Measurements from ENCODE around the gene RARRES2.
"Not testable (repeated sequence)": the region's sequence is repeated elsewhere in the genome, so short reads cannot be mapped to it uniquely, and the experiment has no call there.

The RARRES2 gene

GRCh38 chr7:150388709-150389531, 47.5 kb upstream of the RARRES2 start (continued):
- no peak for TF ChIP-seq TSHZ2 (CRISPR knock-in tag; IDR thresholded peaks at IDR 0.05)
- TF ChIP-seq BACH2 (CRISPR knock-in tag; IDR thresholded peaks at IDR 0.05; ENCODE audit: borderline replicate concordance): no peak
- TF ChIP-seq PPARA (CRISPR knock-in tag; IDR thresholded peaks at IDR 0.05; ENCODE audit: borderline replicate concordance): no peak
- TF ChIP-seq CREB5 (CRISPR knock-in tag; IDR thresholded peaks at IDR 0.05; ENCODE audit: low read depth): no peak

- ATAC-seq: no peak
- TF ChIP-seq ZFP30 (CRISPR knock-in tag; IDR thresholded peaks at IDR 0.05) (no peak), ISL1 (CRISPR knock-in tag; IDR thresholded peaks at IDR 0.05) (no peak), TSHZ2 (CRISPR knock-in tag; IDR thresholded peaks at IDR 0.05) (no peak), TCF4 (CRISPR knock-in tag; IDR thresholded peaks at IDR 0.05; ENCODE audit: borderline replicate concordance) (no peak), PPARA (CRISPR knock-in tag; IDR thresholded peaks at IDR 0.05; ENCODE audit: borderline replicate concordance) (no peak), TOX (CRISPR knock-in tag; IDR thresholded peaks at IDR 0.05; ENCODE audit: borderline replicate concordance) (no peak), BACH2 (CRISPR knock-in tag; IDR thresholded peaks at IDR 0.05; ENCODE audit: borderline replicate concordance) (no peak), ZC3H10 (CRISPR knock-in tag; IDR thresholded peaks at IDR 0.05) (no peak), ARNTL (CRISPR knock-in tag; IDR thresholded peaks at IDR 0.05; ENCODE audit: borderline replicate concordance, low read depth) (no peak), CREB5 (CRISPR knock-in tag; IDR thresholded peaks at IDR 0.05; ENCODE audit: low read depth) (no peak), OSR1 (CRISPR knock-in tag; IDR thresholded peaks at IDR 0.05) (no peak), ZFP3 (CRISPR knock-in tag; IDR thresholded peaks at IDR 0.05) (no peak), RARB (CRISPR knock-in tag; IDR thresholded peaks at IDR 0.05) (no peak), ZNF8 (CRISPR knock-in tag; IDR thresholded peaks at IDR 0.05) (no peak), PATZ1 (CRISPR knock-in tag; IDR thresholded peaks at IDR 0.05; ENCODE audit: borderline replicate concordance) (no peak), ZNF565 (CRISPR knock-in tag; conservative IDR thresholded peaks at IDR 0.05; ENCODE audit: low read depth) (no peak), ZNF70 (CRISPR knock-in tag; IDR thresholded peaks at IDR 0.05) (no peak)
Observed at GRCh38 chr7:150388306-150388705, 46.9 kb upstream of the RARRES2 start.

- ATAC-seq: not testable (repeated sequence)
Observed at GRCh38 chr7:150385884-150386283, 44.5 kb upstream of the RARRES2 start.

Measured in SK-N-SH treated with all-trans-retinoic acid at 6 μM for 48 hours (cell line).